Activated T-cell treated with anti-CD3 and anti-CD28 coated beads for 48 hours (primary cell): ENCODE measurements around the gene SAYSD1.
A peak's percentile ranks its signal among the peaks of the same experiment; 100 is the strongest.
"Not testable (repeated sequence)": the region's sequence is repeated elsewhere in the genome, so short reads cannot be mapped to it uniquely, and the experiment has no call there.

ENCODE experiments used
- DNase-seq: peaks from one replicate; pipeline ENCODE4 v3.0.0-alpha.2; 2020; ENCODE audit warnings: low read depth

The SAYSD1 gene

DNA sequence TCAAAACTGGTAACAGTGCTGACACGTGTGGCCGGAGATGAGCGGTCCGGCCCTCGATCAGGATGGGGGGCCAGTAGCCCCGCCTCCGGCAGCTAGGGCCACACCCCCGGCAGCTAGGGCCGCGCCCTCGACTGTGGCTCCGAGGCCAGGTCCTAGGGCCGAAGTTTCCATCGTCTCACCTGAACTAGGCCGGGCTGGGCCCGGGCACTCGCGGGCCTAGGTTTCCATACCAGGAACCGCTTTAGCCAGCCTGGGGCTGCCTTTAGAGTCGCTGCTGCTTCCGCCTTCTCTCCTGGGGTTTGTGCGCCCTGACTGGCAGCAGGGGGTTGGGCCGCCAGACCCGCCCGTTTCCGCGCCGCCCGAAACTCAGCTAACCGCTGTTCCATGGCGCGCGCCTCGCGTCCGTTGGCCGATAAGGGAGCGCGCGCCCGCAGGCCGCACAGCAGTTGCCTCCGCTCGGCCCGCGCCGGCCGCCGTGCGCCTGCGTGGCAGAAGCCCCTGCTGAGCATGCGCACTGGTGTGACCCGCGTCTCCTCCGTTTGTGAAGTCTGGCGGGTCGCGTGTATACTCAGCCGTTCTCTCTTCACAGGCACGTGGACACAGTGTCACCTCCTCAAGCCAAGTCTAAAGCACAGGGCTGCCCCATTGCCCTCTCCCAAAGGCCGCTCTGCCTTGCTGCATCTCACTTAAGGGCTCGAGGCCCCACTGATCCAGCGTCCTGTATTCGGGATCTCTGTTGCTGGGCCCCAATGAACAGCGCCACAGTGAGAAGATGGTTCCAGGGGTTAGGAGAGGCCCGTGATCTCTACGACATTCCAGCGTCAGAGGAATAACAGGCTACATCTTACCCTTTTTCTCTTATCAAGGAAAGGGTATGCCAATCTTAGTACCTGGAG, at the start of gene SAYSD1:
Gene SAYSD1, minus strand, starts transcription at position 483 of the 896 bp plus-strand sequence. Its CDS starts 97 bp downstream, at position 386.
- DNase-seq, result peak; percentile 94

GRCh38 chr6:39157511-39157910, 42.5 kb upstream of the SAYSD1 start:
- DNase-seq, result no peak

GRCh38 chr6:39156801-39157200, 41.8 kb upstream of the SAYSD1 start:
- no peak for DNase-seq

- DNase-seq, result no peak
Measured at GRCh38 chr6:39154705-39155104, 39.7 kb upstream of the SAYSD1 start.

GRCh38 chr6:39153766-39154397, 38.9 kb upstream of the SAYSD1 start:
- DNase-seq, result peak; percentile 12

DNA sequence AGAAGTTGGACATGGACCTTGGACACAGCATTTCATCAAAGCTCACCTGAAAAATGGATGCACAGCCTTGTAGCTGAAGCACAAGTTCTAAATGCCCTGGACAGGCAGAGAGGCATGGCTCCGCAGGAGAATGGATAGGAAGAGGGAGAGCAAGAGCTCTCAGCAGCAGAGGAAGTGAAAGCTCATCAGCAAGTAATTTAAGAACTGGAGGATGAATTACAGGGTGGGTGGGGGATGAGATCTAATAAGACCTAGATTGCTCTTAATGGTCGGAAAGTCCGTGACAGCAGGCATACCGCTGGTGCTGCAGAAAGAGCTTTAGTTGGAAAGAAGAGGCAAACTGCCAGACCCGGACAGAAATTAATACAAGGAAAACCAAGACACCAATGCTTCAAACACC, 37.3 kb upstream of the SAYSD1 start:
- no peak for DNase-seq

DNA sequence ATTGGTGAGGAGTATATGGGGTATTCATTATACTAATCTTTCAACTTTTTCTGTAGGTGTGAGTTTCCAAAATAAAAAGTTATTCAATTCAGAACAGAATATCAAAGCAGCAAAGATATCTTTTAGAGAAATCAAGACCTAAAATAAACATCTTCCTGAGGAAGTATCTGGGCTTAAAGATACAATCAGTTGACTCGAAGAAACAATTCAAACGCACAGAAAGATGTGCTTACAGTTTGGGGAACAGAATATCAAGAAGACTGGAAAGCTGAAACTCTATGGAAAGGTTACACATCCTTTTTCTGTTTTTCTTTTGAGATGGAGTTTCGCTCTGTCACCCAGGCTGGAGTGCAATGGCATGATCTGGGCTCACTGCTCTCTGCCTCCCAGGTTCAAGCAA, 36.2 kb upstream of the SAYSD1 start:
- DNase-seq, result no peak

GRCh38 chr6:39144481-39145173, 29.6 kb upstream of the SAYSD1 start:
- no peak for DNase-seq

DNA sequence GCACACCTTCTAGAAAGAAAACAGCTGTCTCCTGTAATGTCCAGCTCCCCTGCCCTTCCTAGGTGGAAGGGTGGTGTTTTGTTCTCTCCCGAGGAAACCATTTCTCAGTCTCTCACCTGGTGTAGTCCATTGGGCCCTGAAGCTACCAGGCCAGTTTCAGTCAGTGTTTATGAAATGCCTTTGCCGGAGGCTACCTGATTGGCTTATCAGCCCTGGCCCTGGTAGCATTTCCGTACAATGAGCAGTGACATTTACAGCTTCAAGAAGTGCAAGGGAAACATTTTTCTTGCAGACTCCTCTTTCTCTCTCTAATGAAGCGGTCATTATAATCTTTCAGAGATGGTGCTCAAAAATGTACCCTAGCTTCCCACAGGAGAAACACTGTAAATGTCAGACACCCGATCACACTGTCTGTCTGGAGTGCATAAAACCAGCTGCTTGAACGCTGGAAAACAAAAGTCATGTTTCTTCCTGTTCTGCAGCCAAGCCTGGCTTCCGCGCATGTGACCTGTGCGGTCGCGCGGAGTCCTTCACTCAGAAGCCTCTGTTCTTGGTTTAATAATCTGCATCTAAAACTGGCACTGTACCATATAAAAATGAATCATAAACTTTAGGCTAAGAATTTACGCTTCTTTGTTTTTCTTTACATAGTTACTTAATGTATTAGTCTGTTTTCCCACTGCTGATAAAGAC, 28.4 kb upstream of the SAYSD1 start:
- no peak for DNase-seq

DNA sequence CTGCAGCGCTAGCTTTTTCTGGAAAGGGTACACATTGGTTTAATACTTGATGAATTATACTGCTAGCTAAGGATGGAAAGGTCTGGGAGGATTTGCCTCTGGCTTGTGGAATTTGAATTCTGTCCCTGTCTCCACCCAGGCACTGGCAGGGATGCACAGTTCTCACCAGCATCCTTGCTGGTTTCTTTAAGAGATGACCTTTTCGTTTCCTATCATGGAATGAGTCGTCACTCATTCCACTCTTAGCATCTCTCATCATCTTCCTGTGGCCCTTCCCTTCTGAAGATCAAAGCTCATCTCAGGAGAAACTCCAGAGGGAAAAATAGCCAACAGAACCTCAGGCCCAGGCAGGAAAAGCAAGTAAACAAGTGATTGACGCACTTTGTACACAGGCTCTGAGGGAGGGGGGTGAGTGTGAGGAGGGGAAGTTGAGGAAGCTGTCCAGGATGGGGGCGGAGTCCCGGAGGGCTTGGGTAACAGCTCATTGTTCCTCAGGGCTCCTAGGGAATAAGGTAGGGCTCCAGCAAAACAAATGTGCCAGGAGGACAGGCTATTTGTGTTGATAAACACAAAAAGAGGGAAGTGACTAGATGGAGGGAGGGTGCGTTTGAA, 25.7 kb upstream of the SAYSD1 start:
- DNase-seq, result no peak

DNA sequence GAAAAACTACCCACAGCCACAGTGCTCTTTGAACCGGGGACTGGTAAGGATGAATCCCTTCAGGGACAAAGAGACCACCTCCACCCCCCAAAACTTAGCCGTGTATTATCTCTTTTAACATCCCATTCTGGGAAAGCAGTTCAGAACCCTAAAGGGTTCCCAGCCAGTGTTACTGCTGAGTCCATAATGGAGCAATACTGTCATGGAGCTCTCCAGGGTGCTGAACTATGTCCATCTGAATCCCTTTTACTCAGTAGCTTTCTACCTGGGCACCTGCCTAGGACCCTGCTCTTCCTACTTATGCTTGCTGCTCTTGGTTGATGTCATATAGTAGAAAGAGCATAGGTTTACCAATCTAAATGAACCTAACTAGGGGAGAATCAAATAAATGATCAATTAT, 22.3 kb upstream of the SAYSD1 start:
- no peak for DNase-seq

DNA sequence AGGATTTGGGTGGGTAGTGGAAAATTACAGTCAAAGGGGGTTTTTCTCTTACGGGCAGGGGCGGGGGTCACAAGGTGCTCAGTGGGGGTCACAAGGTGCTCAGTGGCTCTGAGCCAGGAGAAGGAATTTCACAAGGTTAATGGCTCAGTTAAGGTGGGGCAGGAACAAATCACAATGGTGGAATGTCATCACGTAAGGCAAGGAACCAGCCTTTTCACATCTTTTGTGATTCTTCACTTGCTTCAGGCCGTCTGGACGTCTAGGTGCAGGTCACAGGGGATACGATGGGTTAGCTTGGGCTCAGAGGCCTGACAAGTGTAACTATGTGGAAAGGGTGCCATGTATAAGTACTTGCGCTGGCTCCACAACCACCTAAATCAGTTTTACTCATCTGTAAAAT, 21.2 kb upstream of the SAYSD1 start:
- not testable (repeated sequence) for DNase-seq

- not testable (repeated sequence) for DNase-seq
Measured at GRCh38 chr6:39134761-39135160, 19.8 kb upstream of the SAYSD1 start.

DNA sequence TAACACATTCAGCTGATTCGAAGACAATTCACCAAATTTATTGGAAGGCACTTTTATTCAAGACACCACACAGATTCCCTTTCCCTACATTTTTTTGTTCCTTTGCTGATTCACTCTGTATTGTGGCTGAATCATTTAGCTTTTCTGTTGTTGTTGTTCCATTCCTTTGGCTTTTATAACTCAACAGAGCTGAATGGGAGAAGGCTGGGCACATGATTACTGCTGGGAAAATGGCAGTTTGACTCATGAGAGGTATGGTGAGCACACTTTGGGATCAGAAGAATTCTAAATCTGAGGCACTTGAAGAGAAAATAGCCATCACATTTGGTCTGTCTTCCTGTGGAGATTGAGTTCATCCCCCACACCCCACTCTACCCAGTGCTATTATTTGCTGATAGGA, 15.7 kb upstream of the SAYSD1 start:
- no peak for DNase-seq

DNA sequence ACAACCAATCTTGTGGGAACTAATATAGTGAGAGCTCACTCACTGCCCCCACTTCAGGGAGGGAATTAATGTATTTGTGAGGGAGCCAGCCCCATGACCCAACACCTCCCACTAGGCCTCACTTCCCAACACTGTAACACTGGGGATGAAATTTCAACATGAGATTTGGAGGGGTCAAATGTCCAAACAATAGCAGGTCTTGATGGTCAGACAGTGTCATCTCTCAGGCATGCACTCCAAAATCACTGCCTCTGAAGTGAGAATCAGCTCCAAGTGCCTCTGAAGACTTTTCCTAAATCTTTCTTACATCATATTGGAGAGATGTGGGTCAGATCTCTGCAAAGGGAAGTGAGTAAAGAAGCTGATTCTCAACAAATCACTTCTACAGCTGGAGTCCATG, 13.8 kb upstream of the SAYSD1 start:
- no peak for DNase-seq

GRCh38 chr6:39128106-39128505, 13.1 kb upstream of the SAYSD1 start:
- DNase-seq, result no peak

- DNase-seq, result no peak
Measured at GRCh38 chr6:39124114-39124513, 9.1 kb upstream of the SAYSD1 start.

- DNase-seq, result no peak
Measured at GRCh38 chr6:39118921-39119320, 3.9 kb upstream of the SAYSD1 start.

DNA sequence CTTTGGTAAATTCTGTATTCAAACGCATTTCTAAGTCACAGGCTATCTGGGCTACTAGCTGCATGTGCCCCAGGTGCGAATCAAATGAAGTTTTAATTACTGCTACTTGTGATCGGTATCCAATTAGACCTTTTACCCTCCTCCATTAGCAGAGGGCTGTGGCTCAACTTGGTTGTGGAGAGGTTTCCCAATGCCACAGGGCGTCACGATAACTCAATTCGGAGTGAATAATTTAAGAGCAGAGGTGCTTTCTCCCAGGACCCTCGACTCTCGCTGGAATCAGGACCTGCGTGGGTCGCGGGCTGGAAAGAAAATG, 640 bp downstream of the SAYSD1 start:
- DNase-seq, result no peak

DNA sequence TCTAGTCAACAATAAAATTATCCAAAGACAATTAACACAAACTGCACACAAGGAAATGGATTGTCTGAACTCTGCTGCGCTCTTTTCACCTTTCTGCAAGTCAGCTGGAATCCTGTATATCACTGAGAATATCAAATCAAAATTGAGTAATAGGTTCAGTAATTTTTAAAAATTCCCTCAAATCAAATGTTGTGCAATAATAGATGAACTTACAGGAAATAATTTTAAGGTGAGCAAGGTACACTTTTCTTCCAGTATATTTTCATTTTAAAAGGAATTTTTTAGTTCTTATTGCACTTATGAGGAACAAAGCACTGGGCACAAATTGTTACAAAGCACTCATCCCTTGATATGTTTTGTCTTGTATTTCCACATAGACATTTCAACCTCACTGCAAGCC, 1.2 kb downstream of the SAYSD1 start:
- no peak for DNase-seq

GRCh38 chr6:39111280-39111679, 3.7 kb downstream of the SAYSD1 start:
- DNase-seq, result no peak
